H9 (cell line): ENCODE results near the gene EIF1AD. TPM values are rescaled to one million over a fixed set of nuclear protein-coding genes. Genes with fewer than 3 reads are reported as not detected.

Source experiments
- DNase-seq: peaks from one replicate; pipeline ENCODE4 v3.0.0-alpha.2; 2017
- H2AFZ ChIP-seq: one replicate; pipeline ENCODE4 v1.6.1; 2013; ENCODE audit warnings: mild to moderate bottlenecking, low read length, control low read depth, moderate library complexity
- H2AK5ac ChIP-seq: 2 replicates; pipeline ENCODE4 v1.6.1; 2013; ENCODE audit warnings: low read length, control low read depth, mixed read lengths; ENCODE audit not compliant: insufficient read length
- H2BK120ac ChIP-seq: one replicate; pipeline ENCODE4 v1.6.1; 2013; ENCODE audit warnings: low read depth, mild to moderate bottlenecking, low read length, control low read depth, inconsistent platforms; ENCODE audit not compliant: poor library complexity, severe bottlenecking
- H2BK12ac ChIP-seq: 2 replicates; pipeline ENCODE4 v1.6.1; 2013; ENCODE audit warnings: low read length, control low read depth, mixed read lengths, low read depth; ENCODE audit not compliant: insufficient read length
- H2BK15ac ChIP-seq: 2 replicates; pipeline ENCODE4 v1.6.1; 2013; ENCODE audit warnings: low read depth, low read length, control low read depth
- H2BK20ac ChIP-seq: one replicate; pipeline ENCODE4 v1.6.1; 2013; ENCODE audit warnings: low read depth, mild to moderate bottlenecking, low read length, control low read depth, inconsistent platforms; ENCODE audit not compliant: poor library complexity, severe bottlenecking
- H2BK5ac ChIP-seq: 2 replicates; pipeline ENCODE4 v1.6.1; 2013; ENCODE audit warnings: low read length, control low read depth, mixed read lengths; ENCODE audit not compliant: insufficient read length
- H3K14ac ChIP-seq: 2 replicates; pipeline ENCODE4 v1.6.1; 2013; ENCODE audit warnings: low read length, control low read depth; ENCODE audit not compliant: insufficient read depth
- H3K18ac ChIP-seq: 2 replicates; pipeline ENCODE4 v1.6.1; 2013; ENCODE audit warnings: low read depth, mild to moderate bottlenecking, mixed read lengths, low read length, control low read depth; ENCODE audit not compliant: insufficient read length
- H3K23ac ChIP-seq: 2 replicates; pipeline ENCODE4 v1.6.1; 2013; ENCODE audit warnings: low read length, control low read depth, mixed read lengths, low read depth; ENCODE audit not compliant: insufficient read length
- H3K23me2 ChIP-seq: 2 replicates; pipeline ENCODE4 v1.6.1; 2013; ENCODE audit warnings: low read depth, mild to moderate bottlenecking, mixed read lengths, low read length, control low read depth; ENCODE audit not compliant: insufficient read length, poor library complexity, severe bottlenecking
- H3K27ac ChIP-seq: 2 replicates; pipeline ENCODE4 v1.5.1; 2013; ENCODE audit warnings: low read length, control low read depth, mixed read lengths, low read depth; ENCODE audit not compliant: insufficient read length
- H3K27me3 ChIP-seq: 2 replicates; pipeline ENCODE4 v1.6.1; 2013; ENCODE audit warnings: low read length, control low read depth, inconsistent platforms; ENCODE audit not compliant: insufficient read depth
- H3K4ac ChIP-seq: 2 replicates; pipeline ENCODE4 v1.6.1; 2013; ENCODE audit warnings: low read depth, mild to moderate bottlenecking, control low read depth, inconsistent platforms, low read length, moderate library complexity
- H3K4me1 ChIP-seq: 2 replicates; pipeline ENCODE4 v1.6.1; 2013; ENCODE audit warnings: low read length, control low read depth, inconsistent platforms; ENCODE audit not compliant: insufficient read depth
- H3K4me2 ChIP-seq: 2 replicates; pipeline ENCODE4 v1.6.1; 2013; ENCODE audit warnings: low read length, control low read depth, mixed read lengths; ENCODE audit not compliant: insufficient read length, insufficient read depth
- H3K56ac ChIP-seq: 2 replicates; pipeline ENCODE4 v1.6.1; 2013; ENCODE audit warnings: low read depth, mild to moderate bottlenecking, mixed read lengths, low read length, control low read depth; ENCODE audit not compliant: insufficient read length
- H3K79me1 ChIP-seq: 2 replicates; pipeline ENCODE4 v1.6.1; 2013; ENCODE audit warnings: low read depth, mild to moderate bottlenecking, moderate library complexity, low read length, control low read depth, inconsistent platforms; ENCODE audit not compliant: insufficient read depth, poor library complexity, severe bottlenecking
- H3K79me2 ChIP-seq: 2 replicates; pipeline ENCODE4 v1.6.1; 2013; ENCODE audit warnings: low read length, control low read depth, inconsistent platforms; ENCODE audit not compliant: insufficient read depth
- H3K9ac ChIP-seq: 2 replicates; pipeline ENCODE4 v1.6.1; 2013; ENCODE audit warnings: low read length, control low read depth, mixed read lengths; ENCODE audit not compliant: insufficient read length; ENCODE audit errors: extremely low read depth
- H3K9me3 ChIP-seq: one replicate; pipeline ENCODE4 v1.6.1; 2013; ENCODE audit warnings: low read depth, low read length, inconsistent platforms; ENCODE audit not compliant: control insufficient read depth
- H3T11ph ChIP-seq: one replicate; pipeline ENCODE4 v1.6.1; 2013; ENCODE audit warnings: mild to moderate bottlenecking, low read length, control low read depth, inconsistent platforms
- H4K20me1 ChIP-seq: one replicate; pipeline ENCODE4 v1.6.1; 2013; ENCODE audit not compliant: control insufficient read depth, insufficient read length, insufficient read depth
- H4K5ac ChIP-seq: 2 replicates; pipeline ENCODE4 v1.6.1; 2013; ENCODE audit warnings: low read depth, mild to moderate bottlenecking, mixed read lengths, low read length, control low read depth; ENCODE audit not compliant: insufficient read length
- H4K8ac ChIP-seq: replicated peaks from 2 replicates; pipeline ENCODE4 v1.6.1; 2013; ENCODE audit warnings: low read length, control low read depth, mixed read lengths, low read depth; ENCODE audit not compliant: insufficient read length
- H4K91ac ChIP-seq: 2 replicates; pipeline ENCODE4 v1.6.1; 2013; ENCODE audit warnings: low read depth, mild to moderate bottlenecking, moderate library complexity, mixed read lengths, low read length, control low read depth; ENCODE audit not compliant: insufficient read length
- H3K27ac Mint-ChIP-seq, 3 experiments: 2 replicates in 2 of 3; 3 replicates in 1 of 3; pipeline ENCODE4 v1.8.0; 2020 to 2021; ENCODE audit warnings: mixed read lengths in 3 of 3, mild to moderate bottlenecking in 1 of 3, moderate library complexity in 1 of 3
- H3K27me3 Mint-ChIP-seq: 2 replicates; pipeline ENCODE4 v1.8.0; 2021; ENCODE audit warnings: low read depth, mild to moderate bottlenecking, moderate library complexity, mixed read lengths
- H3K36me3 Mint-ChIP-seq, 3 experiments: 2 replicates in 2 of 3; 3 replicates in 1 of 3; pipeline ENCODE4 v1.8.0; 2020 to 2021; ENCODE audit warnings: low read depth in 3 of 3, mixed read lengths in 3 of 3; ENCODE audit not compliant: insufficient read depth in 1 of 3
- H3K4me1 Mint-ChIP-seq, 2 experiments: 2 replicates each; pipeline ENCODE4 v1.8.0; 2020; ENCODE audit warnings: mixed read lengths in 2 of 2
- H3K4me3 Mint-ChIP-seq, 2 experiments: 2 replicates in 1 of 2; 3 replicates in 1 of 2; pipeline ENCODE4 v1.8.0; 2020 to 2021; ENCODE audit warnings: mild to moderate bottlenecking in 2 of 2, mixed read lengths in 2 of 2, moderate library complexity in 1 of 2
- H3K9me3 Mint-ChIP-seq, 2 experiments: 2 replicates in 1 of 2; 3 replicates in 1 of 2; pipeline ENCODE4 v1.8.0; 2020; ENCODE audit warnings: mild to moderate bottlenecking in 2 of 2, mixed read lengths in 2 of 2, moderate library complexity in 1 of 2
- CTCF ChIP-seq: fragments of 200-600 bp; sonication (generic); conservative IDR thresholded peaks from 3 replicates; pipeline ENCODE4 v1.8.0; 2021; ENCODE audit warnings: antibody characterized with exemption, mild to moderate bottlenecking
- WGBS: extraction: QIAGEN DNeasy Blood & Tissue Kit; methylation state at CpG from one replicate; pipeline ENCODE4 v1.1.7; 2013; ENCODE audit warnings: missing lambda C conversion rate, low lambda C conversion rate, mixed read lengths; ENCODE audit not compliant: insufficient read length; ENCODE audit errors: extremely low coverage; 5-methylcytosine and 5-hydroxymethylcytosine counted together
- total RNA-seq: library from RNA; stranded (reverse); gene quantifications from 2 replicates; pipeline ENCODE4 v1.2.1, GENCODE V29; 2021

Gene EIF1AD
- total RNA-seq, 1 experiment from 2014 or later, result 46.7 TPM

GRCh38 chr11:66017321-66017720 is 15.4 kb upstream of the EIF1AD start:
- H4K20me1 ChIP-seq, result no peaks in the 10 kb centered on the region
- Mint-ChIP-seq H3K9me3 (no peaks in the 10 kb centered on the region), H3K4me1 (peaks cover 0 to 2% of the 10 kb centered on the region in 2 experiments; a peak in 1 of 4 replicates), H3K27ac (no peak overlapping the region), H3K27me3 (peaks cover 14% of the 10 kb centered on the region), H3K36me3 (no peaks in the 10 kb centered on the region; a peak in 1 of 7 replicates), H3K4me3 (no peak overlapping the region)
- H3K4ac ChIP-seq, result no peak overlapping the region
- H2AFZ ChIP-seq, result no peak overlapping the region
- H3K9me3 ChIP-seq, result no peaks in the 10 kb centered on the region
- no peaks in the 10 kb centered on the region for H3K79me2 ChIP-seq
- no peaks in the 10 kb centered on the region for H3K79me1 ChIP-seq
- H3K27me3 ChIP-seq, result no peaks in the 10 kb centered on the region
- H3K56ac ChIP-seq, result no peak overlapping the region
- no peak for TF ChIP-seq CTCF
- H3K27ac ChIP-seq, result no peak overlapping the region
- peaks cover 3% of the 10 kb centered on the region for H3K23me2 ChIP-seq
- DNase-seq, result no peak
- no peak overlapping the region for H2BK12ac ChIP-seq
- no peak overlapping the region for H4K8ac ChIP-seq
- no peak overlapping the region for H4K5ac ChIP-seq
- no peak overlapping the region for H3K4me2 ChIP-seq
- H3K9ac ChIP-seq, result no peak overlapping the region
- WGBS, result no CpG with 5 or more reads among the region's 4 CpGs
- no peak overlapping the region for H3K14ac ChIP-seq
- no peak overlapping the region for H4K91ac ChIP-seq
- H2BK120ac ChIP-seq, result no peak overlapping the region
- H3K18ac ChIP-seq, result no peak overlapping the region
- no peak overlapping the region for H2BK20ac ChIP-seq
- no peak overlapping the region for H2BK15ac ChIP-seq
- H2BK5ac ChIP-seq, result no peak overlapping the region
- H3K23ac ChIP-seq, result no peak overlapping the region
- no peak overlapping the region for H3T11ph ChIP-seq
- H3K4me1 ChIP-seq, result no peaks in the 10 kb centered on the region
- no peak overlapping the region for H2AK5ac ChIP-seq
